ENCODE results near the gene DPP10.

The DPP10 gene

DNA sequence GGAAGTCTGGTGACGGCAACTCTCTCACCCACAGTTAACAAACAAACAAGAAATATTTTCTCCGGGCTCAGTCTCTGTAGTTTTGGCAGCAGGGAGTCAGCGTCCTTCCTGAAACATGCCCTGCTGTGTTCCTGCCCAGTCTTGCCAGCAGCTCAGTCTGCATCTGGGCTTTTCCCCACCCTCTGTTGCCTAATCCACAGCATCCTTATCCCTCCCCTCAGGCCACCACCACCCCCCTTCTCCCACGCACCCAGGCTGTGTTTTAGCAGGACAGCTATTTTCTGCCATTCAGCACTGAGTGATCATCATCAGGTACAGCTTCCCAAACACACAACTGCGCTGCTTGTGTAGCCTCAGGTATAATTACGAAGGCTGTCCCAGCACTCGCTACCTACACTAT is 168.2 kb downstream of the DPP10 start:
- DNase-seq = peak; percentile 36 to 65

DNA sequence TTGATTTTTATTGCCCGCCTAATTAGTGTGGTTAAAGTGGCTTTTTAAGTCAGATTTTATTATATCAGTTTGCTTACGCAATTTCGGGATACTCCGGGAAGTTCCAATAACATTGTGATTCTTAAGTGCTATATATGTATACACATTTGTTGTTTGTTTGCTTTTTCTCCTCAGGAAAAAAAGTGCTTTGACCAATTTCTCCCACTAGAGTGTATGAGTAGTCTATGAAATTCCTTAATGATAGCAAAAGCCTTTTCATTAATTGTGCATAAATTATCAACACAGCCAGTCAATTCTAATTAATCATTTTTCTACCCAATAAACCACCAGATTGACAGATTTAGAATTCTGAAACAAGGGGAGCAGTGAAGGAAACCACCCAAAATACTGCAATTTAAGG is 172.2 kb downstream of the DPP10 start:
- DNase-seq = no peak

DNA sequence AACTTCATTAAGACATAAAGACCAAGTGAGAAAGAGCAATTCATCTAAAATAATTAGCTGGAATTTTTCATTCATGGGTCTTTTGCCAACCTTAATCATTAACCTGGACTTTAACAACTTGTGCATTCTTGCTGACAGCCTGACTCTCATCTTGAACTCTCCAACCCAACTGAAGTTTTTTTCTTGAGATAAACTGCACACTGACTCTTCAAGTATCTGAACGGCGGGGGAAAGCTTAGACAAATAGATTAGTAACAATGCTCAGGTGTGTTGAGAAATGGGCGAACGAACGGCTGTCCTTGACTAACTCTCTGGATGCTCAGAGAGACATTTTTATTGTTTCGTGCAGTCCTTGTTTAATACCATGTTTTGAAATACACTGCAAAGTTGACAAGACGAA is 186.0 kb downstream of the DPP10 start:
- no peak for DNase-seq

DNA sequence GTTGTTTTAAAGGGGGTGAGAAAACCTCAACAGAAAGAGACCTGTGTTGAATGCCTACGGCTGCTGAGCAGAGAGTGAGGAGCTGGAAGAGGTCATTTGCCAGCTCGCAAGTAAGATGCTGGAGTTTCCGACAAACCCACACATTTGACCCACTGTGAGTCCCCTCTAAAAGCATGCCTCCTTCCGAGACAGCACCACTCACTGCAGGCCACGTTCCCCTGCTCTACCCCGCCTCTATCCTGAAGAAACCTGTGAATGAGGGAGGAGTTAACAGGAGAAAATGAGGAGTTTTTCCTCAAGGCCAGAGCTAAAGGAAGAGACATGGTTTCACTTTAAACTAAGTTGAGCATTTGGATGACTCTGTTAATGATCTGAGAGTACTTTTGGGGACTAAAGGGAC is 188.7 kb downstream of the DPP10 start:
- no peak for DNase-seq

DNA sequence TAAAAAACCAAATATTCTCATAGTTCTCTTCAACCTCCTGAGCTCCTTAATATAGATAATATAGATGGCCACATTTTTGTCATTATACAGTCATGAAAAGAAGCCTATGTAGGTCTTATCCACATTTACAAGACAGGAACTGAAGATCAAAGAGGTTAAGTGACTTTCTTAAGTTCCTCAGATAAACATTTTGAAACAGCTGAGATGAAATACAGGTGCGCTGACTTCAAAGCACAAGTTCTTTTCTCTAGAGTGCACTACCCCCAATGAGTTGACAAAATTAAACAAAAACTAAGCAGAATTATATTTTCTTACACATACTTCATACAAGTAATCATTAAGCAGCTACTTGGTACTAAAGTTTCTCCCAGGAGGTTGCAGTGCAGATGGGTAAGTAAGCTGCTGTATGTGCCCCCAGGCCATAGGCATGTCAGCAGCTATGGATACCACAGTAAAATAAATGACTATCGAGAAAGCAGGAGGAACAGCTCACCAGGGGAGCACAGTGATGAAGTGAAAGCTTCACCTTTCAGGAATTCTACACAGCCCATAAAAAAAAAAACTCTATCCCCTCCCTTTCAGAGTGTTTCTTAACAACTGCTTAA is 199.8 kb downstream of the DPP10 start:
- no peak for DNase-seq

DNA sequence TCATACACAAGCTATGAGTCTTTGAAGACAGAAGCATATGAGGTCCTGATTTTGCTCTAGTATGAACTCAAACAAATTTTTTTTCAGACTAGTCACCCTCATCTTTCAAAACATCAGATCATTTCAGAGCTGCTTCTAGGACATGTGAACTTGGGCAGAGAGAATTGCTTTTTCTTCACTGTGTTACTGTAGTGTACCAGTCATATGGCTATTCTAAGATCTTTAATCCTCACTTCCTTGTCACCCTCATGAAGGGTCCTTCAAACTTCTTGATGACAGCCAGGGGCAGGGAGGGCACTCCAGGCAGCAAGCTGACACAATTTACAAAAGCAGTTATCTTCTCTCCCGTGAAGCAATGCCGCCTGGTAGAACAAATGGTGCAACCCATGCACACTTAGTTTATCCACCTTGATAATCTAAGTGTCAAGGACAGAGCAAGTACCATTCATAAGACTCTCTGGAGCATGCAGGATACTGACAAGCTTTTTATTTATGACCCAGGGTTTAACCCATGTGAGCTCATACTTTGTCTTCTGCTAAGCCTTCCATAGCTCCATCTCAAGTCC is 200.6 kb downstream of the DPP10 start:
- DNase-seq = no peak

DNA sequence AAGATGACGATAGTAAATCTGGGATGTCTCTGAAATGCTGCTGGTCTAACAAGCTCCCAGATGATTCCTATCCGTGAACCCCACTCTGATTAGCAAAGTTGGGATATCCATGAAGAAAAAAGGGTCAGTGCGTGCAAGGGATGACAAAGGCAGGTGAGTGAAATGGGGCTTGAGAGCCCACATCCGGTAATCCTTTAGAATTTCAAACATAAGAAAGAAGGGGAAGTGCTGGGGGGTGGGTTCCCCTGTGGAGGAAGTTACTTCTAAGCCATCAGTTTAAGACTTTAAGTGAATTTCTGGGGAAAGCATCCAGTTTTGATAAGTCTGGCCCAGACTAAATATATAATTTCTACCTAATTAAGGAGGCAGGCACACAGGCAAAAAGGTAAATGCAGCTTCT is 209.5 kb downstream of the DPP10 start:
- no peak for DNase-seq

DNA sequence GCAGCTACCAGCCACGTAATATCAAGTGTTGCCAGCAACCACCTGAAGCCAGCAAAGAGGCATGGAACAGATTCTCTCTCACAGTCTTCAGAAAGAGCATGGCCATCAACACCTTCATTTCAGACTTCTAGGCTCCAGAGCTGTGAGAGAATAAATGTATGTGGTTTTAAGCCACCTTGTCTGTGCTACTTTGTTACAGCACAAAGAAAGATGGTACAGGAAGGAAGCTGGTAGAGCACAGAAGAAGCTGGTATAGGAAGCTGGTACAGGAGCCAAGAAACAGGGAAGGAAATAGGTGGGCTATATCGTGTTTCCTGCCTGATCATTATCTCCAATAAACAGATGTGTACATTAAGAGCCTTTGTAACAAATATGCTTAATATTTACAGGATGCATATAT is 217.4 kb downstream of the DPP10 start:
- no peak for DNase-seq

DNA sequence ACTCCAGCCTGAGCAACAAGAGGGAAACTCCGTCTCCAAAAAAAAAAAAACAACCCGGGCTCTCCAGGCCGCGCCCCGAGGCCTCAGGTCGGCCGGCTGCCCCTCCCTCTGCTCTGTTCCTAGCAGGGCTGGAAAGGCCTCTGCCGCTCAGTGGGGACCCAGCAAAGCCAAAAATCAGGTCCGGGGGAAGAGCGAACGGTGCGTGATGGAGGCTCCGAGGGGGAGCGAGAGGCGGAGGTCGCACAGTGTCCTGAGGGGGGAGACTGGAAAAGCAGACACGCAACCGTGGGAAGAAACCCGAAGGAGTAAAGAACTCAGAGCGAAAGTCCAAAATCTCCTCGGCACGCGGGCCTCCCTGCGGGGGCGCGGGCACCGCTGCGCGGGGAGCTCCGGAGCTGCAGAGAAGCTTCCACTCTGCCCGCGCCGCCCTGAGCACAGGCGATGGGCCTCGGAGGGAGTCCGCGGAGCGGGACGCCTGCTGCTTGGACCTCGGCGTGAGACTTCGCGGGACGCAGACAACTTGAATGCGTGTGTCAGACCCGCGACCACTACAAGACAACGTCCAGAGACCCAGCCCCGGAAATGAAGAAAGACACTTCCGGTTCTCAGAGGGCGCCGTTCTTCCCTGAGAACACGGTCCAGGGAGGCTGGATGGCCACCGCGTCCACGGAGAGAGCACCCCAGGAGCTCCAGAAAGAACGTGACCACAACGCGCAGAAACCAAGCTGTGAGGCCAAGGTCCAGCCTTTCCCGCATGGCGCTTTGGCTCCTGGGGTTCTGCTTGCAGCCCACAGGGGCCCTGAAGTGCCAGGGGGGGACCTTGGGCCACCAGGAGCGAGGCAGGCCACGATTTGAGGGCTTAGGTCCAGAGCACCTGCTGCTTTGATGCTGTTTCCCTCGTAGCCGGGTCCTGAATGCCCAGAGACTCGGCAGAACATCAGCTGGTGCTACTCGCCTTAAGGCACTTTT is 219.8 kb downstream of the DPP10 start:
- peak; percentile 43 to 70 for DNase-seq

DNA sequence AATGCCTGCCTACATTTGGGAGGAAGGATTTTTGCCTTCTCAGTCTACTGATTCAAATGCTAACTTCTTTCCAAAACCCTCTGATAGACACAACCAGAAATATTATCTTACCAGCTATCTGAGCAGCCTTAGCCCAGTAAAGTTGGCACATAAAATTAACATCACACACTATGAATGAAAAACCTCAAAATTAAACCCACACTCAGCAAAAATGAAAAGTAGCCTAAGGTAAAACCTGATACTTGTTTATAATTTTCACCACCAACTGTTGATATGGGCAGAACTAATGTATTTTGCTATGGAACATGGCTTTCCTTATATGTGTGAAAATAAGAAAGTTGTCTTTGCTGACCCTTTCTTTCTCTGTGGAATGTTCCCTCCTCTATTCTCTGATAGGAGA is 226.0 kb downstream of the DPP10 start:
- DNase-seq = no peak

DNA sequence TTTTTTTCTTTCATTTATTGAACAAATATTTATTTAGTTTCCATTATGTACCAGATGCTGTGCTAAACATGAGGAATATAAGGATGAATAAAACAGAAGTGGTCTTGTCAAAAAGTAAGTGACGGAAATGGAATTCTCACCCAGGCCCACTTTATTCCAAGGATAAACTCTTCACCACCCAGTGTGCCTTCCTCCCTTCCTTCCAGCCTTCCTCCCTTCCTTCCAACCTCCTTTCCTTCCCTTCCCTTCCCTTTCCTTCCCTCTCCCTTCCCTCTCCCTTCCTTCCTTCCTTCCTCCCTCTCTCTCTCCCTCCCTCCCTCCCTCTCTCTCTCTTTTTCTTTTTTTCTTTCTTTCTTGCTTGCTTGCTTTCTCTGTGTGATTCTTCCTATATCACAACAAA is 240.8 kb downstream of the DPP10 start:
- DNase-seq = no peak

DNA sequence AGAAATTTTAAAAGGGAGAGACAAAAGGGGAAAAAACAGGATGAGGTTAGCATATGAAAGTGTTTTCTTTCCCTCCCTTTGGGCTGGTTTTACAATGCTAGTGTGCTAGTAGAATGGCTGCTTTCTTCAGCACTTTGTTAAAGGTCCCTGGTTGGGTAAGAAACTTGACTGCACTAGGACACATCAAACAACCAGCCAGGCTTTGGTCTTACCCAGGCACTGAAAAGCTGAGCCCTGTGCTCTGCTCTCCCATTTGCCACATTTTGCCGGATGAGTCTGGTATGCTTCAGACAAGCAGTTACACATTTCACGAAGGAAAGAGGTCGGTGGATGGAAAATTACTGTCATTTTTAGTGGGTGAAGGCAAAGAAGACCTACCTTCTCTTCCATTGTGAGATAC is 242.0 kb downstream of the DPP10 start:
- DNase-seq = no peak

DNA sequence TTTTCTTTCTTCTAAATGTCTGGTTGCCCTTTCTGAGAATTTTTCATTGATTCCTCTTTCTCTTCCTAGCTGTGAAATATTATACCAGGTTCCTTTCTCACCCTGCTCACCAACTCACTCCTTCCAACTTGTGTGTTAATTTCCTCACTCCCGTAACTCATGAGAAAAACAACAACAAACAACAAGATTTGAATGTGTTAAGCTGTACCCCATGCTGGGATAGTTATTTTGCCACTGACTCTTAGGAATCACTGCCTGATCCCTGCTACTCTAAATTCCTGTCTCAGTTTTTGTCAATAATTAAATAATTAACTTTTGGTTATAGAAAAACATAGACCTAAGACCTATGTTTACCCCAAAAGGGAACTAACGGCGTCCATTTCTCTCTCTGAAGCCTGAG is 242.7 kb downstream of the DPP10 start:
- no peak for DNase-seq

DNA sequence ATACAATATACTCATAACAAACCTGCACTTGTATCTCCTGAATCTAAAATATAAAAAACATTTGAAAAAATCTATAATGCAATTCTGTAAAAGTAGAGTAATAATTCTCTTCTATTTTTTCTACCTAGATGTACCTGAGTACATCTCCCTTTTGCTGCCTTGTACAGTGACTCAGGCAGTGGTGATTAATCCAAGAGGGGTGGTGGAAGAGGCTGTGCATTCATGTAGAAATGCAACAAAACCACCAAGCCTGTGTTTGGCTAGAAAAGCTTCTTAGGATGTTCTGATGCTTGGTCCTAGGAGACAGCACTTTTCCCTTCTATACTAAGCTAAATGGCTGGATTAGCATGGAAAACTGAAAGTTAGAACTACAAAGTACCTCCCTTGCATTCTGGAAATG is 245.8 kb downstream of the DPP10 start:
- no peak for DNase-seq

DNA sequence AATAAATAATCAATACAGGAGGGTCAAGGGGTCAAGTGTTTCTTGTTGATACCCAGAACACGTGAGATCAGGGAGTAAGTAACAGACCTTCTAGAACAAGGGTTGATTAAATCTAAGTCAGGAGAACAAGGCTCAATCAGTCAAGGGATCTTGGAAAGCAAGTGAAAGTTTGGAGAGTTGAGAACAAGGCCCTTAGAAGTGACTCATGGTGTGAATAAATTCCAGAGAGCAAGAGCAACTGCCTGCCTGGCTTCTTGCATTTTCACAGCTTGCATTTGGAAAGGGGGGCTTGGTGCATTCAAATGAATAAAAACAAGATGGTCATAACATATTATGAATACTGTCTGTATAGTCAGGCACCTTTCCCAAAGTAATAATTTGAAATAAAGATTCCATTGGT is 256.1 kb downstream of the DPP10 start:
- no peak for DNase-seq

DNA sequence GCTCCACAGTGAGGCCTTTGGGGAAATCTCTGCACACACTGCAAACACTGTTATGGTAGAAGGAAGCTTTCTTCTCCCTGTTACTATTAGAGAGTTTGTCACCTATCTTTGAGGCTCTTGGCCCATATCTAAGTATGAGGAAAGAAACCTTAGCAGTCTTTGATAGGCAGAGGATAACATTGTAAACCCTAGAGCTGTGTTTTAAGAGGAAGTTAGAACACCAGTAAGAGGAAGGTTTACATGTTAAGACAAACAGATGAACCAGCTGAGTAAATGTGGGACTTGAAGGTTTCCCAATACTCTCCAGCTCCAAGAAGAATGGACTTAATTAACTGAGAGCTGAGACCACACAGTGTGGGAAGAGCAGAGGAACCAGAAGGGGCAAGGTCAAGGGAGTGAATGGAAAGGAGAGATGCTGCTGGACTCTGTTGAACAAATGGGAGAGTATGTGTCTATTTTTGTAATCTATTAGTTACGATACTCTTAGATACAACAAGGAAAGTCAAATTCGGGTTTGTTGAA is 257.0 kb downstream of the DPP10 start:
- DNase-seq = no peak

DNA sequence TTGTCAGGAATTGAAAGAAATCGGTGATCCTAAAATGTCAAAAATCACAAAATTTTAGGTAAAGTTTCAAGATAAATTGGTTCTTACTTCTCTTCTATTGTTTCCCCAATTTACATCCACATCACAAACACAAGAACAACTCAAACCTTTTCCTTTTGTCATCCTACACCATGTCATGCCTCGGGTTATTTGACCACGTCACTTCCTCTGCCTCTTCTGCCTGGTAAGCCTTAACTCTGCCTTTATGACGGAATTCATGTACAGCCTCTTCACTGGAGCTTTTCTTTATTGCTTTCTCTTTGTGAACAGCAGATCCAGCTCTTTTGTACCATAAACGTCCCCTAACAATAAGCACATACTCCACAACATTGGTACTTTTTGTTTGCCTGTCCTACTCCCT is 258.0 kb downstream of the DPP10 start:
- DNase-seq = no peak

DNA sequence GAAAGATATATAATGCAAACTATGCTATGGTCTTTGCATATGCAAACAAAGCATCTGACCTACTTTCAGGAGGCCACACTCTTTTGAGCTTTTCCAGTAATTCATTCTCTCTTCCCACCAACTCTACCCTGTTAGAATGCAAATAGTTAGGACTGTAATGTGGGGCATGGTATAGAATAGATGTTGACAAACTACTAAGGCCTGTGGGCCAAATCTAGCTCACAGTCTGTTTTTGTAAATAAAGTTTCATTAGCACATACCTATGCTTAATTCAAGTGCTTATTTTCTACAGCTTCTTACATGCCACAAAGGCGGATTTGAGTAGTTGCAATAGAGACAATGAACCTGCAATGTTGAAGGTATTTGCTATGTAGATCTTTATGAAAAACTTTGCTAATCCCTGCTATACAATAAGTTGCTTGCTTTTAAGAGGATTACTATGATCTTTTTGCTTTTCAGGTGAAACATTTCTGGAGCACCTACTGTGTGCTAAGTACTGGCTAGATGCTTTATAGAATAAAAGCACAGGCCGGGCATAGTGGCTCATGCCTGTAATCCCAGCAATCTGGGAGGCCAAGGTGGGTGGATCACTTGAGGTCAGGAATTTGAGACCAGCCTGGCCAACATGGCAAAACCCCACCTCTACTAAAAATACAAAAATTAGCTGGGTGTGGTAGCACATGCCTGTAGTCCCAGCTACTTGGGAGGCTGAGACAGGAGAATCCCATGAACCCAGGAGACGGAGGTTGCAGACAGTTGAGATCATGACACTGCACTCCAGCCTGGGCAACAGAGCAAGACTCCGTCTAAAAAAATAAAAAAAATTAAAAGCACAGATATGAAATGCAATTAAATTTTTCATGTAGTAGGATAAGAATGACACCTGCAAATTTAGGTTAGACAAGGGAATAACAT is 267.8 kb downstream of the DPP10 start:
- DNase-seq = no peak

DNA sequence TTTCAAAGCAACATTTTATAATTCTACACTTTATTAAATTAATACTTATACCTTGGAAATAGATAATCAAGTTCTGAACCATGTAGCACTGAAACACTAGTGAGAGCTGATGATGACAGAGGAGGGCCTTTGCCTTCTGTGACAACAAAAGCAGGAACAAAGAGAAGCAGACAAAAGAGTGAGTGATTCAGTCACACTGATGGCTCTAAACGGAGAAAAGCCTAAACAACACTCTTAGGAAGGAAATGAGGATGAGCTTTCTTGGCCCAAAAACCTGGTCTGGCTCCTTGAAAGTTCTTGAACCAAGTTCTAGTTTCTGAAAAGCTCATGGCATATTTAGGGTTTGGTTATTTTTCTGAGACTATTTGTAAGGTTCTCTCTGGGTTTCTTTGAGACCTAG is 271.9 kb downstream of the DPP10 start:
- DNase-seq = no peak

DNA sequence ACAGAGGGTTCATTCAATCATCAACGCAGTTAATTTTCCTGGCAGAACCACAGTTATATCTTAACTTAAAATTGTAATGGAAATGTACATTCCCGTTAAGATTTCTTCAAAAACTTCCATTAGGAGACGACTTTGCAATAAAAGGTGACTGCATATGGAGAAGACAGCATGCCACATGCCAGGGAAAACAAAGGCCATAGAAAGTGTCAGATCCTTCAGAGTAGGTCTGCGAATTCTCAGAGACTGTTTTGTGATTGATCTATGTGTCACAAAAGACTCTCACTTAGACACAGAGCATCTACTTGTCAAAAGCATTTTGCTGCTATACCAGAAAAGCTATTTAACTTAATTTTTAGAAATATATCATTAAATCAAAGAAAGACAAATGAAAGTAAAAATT is 274.6 kb downstream of the DPP10 start:
- no peak for DNase-seq

DNA sequence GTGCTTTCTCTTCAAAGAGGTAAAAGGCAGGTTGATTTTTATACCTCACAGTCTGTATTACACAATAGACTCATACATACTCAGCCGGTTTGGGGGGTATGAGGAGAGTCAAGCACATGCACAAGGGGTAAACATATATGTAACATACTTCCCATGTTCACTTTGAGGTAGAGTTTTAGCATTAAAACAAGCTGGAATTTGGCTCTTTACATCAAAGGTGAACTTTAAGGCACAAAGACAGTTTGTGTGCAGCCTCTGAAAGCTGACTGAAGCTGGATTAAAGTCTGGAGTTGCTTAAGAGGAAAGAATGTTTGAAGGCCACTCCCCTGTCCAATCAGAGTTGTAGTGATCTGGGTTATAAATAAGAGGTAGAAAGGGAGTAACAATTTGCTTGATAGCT is 282.0 kb downstream of the DPP10 start:
- no peak for DNase-seq

DNA sequence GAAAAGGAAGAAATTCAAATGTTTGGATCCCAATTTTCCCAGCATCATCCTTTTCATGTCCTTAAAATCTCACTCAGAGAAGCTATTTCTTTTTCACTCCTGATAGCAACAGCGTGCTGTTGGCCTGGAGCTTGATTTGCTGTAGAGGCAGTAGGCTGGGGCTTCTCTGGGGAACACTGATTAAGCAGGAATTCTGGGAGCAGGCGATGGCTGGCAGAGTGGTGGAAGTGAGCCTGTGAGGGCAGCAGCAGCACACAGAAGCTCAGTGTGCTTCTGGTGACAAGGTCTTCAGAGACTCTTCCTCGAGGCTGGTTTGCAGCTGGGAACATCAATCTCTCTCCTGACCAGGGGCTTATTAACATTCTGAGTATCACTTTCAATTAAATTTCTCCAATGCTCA is 284.6 kb downstream of the DPP10 start:
- DNase-seq = no peak

DNA sequence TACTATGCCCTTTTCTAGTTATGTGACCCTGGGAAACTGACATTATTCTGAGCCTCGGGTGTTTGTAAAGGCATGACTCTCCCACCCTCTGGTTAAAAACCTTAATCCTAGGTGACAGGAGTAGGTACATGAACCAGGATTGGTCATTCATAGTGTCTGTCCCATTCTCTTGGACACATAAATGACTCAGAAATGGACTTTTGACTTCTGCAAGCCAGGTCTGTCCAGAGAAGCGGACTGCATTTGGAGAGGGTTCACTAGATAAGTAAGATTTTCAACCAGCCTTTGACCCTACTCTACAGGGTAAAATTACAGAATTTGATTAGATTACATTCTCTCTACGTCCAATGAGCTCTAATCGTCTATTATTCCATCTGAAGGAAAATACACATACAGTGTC is 285.9 kb downstream of the DPP10 start:
- DNase-seq = no peak

Data from NCI-H2081 (cell line).